GM11168 (cell line): Measurements from ENCODE around the gene ADAM10.

ENCODE experiments used
- in situ Hi-C: fragments of 300-500 bp; cut with MboI; formaldehyde crosslinking; loops from one replicate; pipeline ENCODE4 v1.12.0; 2022; ENCODE audit warnings: low sequenced_read_pairs; ENCODE audit not compliant: unreplicated experiment

The ADAM10 gene

GRCh38 chr15:58558777-58559176, 190.7 kb downstream of the ADAM10 start:
- in situ Hi-C loops: no loop called here

DNA sequence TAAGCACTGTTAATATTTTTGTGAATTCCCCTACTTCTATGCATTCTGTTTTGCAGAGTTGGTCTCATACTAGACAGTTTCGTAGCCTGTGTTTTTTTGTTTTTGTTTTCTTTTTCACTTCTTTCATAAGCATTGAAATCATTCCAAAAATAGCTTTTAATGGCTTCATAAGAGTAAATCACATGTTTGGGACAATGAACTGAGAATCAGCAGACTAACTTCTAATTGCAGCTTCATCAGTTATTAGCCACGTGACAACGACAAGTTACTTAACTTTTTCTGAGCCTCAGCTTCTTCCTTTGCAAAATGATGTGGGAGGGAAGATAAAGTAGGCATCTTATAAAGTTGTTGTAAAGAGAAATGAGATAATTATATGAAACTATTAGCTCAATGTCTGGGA, 193.0 kb downstream of the ADAM10 start:
- in situ Hi-C loops: no loop called here

GRCh38 chr15:58556028-58556361, 193.5 kb downstream of the ADAM10 start:
- in situ Hi-C loops: no loop called here

DNA sequence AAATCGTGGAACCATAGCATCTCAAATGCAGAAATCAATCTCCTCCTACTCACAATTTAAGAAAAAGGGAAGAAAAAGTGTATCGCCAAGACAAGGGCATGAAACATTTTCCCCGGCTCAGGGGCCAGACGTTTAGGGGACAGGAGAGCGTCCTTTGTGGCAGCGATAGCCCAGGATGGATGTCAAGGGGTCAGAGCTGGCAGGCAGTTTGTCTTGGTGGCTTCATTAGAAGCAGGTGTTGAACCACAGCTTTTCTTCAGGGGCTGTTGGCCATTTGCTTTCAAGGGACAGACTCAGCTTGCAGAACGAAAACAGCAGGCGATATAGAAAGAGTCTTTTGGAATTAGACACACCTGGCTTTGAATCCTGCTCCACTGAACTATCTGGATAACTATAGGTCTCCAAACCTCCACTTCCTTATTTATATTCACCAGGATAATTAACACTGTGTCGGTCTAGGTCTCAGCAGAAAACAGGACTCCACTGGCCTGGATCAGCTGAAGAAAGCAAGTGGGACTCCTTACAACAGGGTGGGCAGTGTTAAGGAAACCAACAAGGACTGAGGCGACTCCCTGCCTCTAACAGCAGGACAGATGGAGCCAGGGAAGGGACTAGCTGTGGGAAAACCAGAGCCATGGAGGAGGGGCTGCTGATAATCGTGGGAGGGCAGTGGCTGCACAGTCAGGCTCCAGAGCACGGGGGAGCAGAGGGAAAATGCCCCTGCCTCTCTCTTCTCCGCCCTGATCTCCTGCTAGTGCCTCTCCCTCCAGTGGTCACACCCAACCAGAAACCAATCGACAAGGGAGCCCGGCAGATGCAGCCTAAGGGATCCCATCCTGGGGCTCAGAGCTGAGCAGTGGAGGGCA, 194.1 kb downstream of the ADAM10 start:
- in situ Hi-C loops: no loop called here

DNA sequence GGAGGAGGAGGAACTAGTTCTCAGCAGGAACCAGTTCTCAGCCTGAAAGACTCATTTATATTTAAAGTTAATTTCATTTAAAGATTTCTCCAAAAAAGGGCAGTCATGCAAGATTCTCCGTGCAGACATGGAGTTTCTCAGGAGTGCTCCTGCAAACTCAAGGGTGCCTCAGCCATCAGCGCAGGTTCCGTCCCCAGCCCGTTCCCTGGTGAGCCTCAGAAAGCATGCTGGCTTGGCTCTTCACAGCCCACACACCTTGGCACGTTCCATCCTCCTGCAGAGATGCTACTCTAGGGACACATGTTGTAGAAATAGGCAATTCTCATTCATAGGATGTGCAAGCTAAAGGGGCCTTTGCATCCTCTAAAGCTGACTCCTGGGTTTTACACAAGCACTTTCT, 194.7 kb downstream of the ADAM10 start:
- in situ Hi-C loops: no loop called here

DNA sequence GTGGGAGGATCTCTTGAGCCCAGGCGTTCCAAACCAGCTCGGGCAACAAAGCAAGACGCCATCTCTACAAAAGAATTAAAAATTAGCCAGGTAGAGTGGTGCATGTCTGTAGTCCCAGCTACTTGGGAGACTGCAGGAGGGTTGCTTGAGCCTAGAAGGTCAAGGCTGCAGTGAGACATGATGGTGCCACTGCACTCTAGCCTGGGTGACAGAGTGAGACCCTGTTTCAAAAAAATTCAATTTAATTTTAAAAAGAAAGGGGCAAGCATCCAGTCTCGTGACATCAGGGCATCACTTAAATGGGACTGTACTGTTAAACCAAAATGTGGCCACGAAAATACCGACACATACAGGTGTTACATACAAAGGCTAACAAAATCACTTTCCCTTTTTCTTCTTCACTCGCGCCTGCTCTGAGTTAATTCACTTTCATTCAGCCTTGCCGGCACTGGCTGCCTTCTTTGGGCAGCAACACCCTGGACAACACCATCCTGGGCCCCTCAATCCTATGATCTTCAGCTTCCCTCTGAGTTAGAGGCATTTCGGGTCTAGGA, 196.1 kb downstream of the ADAM10 start:
- in situ Hi-C loops: no loop called here

- in situ Hi-C loops: no loop called here
These were observed 196.8 kb downstream of the ADAM10 start for GRCh38 chr15:58552505-58553364.

- in situ Hi-C loops: no loop called here
These were observed 197.6 kb downstream of the ADAM10 start for GRCh38 chr15:58551764-58552504.

- in situ Hi-C loops: no loop called here
These were observed 198.3 kb downstream of the ADAM10 start for GRCh38 chr15:58551084-58551763.

- in situ Hi-C loops: no loop called here
These were observed 199.8 kb downstream of the ADAM10 start for GRCh38 chr15:58549785-58550074.

DNA sequence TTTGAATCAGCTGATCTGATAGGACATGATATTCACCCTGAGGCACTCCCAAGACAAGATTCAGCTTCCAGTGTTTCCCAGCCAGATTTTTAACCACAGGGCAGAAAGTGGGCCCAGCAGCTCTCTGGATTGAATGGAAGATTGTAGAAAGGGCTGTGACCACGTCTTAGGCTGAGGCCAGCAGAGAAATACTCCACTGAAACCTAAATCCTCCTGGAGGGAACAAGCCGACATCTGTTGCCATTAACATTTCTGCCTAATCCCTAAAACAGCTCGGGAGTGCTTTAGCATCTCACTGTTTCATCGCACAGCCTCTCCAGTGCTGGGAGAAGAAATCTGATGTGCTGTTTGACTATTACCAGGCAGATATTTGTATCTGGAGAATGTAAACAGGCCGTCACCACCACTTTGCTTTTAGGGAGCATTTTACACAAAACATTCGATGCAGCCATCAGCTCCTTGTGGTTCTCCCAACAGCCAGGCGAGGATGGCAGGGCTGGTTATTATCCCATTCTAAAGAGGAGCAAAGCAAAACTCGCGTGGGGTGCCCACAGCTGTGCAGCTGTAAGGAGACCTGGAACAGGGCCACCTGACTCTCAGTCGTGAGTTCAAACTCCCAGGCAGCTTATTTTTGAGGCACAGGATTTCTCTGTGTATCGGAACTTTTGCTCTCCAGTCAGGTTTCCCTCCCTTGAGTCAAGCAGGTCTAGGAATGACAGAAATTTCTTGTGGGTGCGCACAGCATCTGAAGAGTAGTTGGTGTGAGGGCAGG, 200.3 kb downstream of the ADAM10 start:
- in situ Hi-C loops: no loop called here

- in situ Hi-C loops: no loop called here
These were observed 201.0 kb downstream of the ADAM10 start for GRCh38 chr15:58548308-58549012.

DNA sequence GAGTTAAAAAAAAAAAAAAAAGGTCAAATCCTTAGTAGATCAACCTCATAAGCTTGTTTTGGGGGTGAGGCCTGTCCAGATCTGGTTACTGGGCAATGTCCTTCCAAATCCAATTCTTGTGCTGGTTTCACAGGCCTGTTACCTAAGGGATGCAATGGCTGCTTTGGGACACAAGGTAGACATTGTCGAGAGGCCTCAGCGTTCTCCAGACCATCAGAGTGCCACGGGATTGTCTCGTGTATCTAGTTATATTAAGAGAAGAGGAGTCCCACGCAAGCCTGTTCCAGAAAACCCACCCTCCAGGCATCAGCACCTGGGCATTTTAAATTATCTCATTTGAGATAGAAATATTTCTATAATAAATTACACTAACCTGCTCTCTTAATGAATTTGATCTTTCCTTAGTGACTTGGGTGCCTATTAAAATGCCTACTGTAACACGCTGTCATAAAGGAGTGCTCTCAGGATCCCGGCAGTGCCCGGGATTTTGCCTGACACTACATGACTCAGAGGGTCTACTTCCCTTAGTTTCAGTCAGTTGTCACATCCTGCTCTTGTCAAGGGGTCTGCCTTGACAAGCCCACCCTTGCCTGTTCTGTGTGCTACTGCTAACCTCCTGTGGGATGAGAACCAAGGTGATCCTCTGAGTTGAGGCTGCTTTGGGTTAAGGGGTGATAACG, 201.7 kb downstream of the ADAM10 start:
- in situ Hi-C loops: no loop called here

- in situ Hi-C loops: no loop called here
These were observed 202.6 kb downstream of the ADAM10 start for GRCh38 chr15:58546635-58547627.

- in situ Hi-C loops: no loop called here
These were observed 203.4 kb downstream of the ADAM10 start for GRCh38 chr15:58546066-58546591.

GRCh38 chr15:58545307-58546065, 204.0 kb downstream of the ADAM10 start:
- in situ Hi-C loops: no loop called here
